Gastrocnemius medialis (tissue), 4 donors: ENCODE data around the gene FBXW9.

Experiments used
- POLR2A ChIP-seq, 2 donors: fragments of 450-650 bp; IDR thresholded peaks; one replicate each; pipeline ENCODE4 v1.6.1; 2017; ENCODE audit warnings: antibody characterized with exemption in 2 of 2, mild to moderate bottlenecking in 2 of 2, moderate library complexity in 2 of 2
- TF ChIP-seq, protein P1 (sequence below), 5 experiments: fragments of 450-650 bp in 3 of 5; fragments of 200-600 bp in 2 of 5; sonication (generic) in 2 of 5; IDR thresholded peaks in 4 of 5; conservative IDR thresholded peaks in 1 of 5; 1 replicate in 4 of 5; 2 replicates in 1 of 5; pipeline ENCODE4 v1.5.1; 2016 to 2019; ENCODE audit warnings: antibody characterized with exemption in 5 of 5, mild to moderate bottlenecking in 3 of 5, moderate library complexity in 3 of 5

GRCh38 chr19:12705169-12705568 lies 8.7 kb upstream of the FBXW9 start:
- TF ChIP-seq, protein P1, sequence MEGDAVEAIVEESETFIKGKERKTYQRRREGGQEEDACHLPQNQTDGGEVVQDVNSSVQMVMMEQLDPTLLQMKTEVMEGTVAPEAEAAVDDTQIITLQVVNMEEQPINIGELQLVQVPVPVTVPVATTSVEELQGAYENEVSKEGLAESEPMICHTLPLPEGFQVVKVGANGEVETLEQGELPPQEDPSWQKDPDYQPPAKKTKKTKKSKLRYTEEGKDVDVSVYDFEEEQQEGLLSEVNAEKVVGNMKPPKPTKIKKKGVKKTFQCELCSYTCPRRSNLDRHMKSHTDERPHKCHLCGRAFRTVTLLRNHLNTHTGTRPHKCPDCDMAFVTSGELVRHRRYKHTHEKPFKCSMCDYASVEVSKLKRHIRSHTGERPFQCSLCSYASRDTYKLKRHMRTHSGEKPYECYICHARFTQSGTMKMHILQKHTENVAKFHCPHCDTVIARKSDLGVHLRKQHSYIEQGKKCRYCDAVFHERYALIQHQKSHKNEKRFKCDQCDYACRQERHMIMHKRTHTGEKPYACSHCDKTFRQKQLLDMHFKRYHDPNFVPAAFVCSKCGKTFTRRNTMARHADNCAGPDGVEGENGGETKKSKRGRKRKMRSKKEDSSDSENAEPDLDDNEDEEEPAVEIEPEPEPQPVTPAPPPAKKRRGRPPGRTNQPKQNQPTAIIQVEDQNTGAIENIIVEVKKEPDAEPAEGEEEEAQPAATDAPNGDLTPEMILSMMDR (IDR thresholded peaks at IDR 0.05 in 4 of 5, conservative IDR thresholded peaks at IDR 0.05 in 1 of 5) = no peak
- no peak for TF ChIP-seq POLR2A (IDR thresholded peaks at IDR 0.05)
